GM12872 (cell line): Measurements from ENCODE around the gene CTNNAL1.

Experiments used
- TF ChIP-seq, protein P1 (sequence below): IDR thresholded peaks from 3 replicates; pipeline ENCODE4 v1.5.1; 2011; ENCODE audit warnings: low read depth, mild to moderate bottlenecking, low read length, moderate library complexity; ENCODE audit not compliant: insufficient read depth

Gene CTNNAL1

DNA sequence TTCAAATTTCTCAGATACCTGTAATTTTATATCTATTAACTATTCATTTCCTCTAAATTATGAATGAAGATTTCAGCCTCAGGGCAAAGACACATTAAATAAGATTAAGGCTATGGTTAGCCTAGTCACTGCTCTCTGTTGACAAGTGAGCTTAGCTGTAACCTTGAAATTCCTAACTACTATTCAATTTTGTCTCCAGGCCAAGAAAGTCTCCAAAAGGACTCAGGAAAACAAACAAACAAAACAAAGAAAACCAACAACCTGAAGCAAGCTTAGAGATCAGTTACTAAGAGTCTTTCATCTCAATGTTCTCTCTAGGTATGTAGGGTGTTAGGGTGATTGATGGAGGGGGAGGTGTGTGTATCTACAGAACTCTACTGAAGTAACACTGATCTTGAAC lies 9.6 kb upstream of the CTNNAL1 start:
- TF ChIP-seq, protein P1, sequence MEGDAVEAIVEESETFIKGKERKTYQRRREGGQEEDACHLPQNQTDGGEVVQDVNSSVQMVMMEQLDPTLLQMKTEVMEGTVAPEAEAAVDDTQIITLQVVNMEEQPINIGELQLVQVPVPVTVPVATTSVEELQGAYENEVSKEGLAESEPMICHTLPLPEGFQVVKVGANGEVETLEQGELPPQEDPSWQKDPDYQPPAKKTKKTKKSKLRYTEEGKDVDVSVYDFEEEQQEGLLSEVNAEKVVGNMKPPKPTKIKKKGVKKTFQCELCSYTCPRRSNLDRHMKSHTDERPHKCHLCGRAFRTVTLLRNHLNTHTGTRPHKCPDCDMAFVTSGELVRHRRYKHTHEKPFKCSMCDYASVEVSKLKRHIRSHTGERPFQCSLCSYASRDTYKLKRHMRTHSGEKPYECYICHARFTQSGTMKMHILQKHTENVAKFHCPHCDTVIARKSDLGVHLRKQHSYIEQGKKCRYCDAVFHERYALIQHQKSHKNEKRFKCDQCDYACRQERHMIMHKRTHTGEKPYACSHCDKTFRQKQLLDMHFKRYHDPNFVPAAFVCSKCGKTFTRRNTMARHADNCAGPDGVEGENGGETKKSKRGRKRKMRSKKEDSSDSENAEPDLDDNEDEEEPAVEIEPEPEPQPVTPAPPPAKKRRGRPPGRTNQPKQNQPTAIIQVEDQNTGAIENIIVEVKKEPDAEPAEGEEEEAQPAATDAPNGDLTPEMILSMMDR, result no peak

GRCh38 chr9:109020581-109021511 lies 7.5 kb upstream of the CTNNAL1 start:
- TF ChIP-seq, protein P1, result no peak

DNA sequence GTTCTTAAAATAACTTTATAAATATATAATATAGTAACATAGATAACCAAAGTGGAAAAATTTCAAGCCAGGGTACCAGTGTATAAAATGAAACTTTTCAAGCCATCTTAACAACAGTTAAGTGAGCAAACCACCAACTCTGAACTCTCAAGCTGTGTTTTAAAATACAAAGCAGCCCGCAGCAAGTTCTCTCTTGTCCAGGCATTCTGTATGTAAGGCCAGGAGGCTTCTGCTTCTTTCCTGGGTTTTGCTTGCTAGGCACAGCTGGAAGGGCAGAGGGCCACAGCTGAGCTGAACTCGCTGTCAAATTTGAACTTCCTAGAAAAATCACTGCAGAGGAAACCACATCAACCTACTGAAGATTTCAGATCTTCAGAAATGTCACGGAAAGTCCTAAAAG lies 6.8 kb upstream of the CTNNAL1 start:
- TF ChIP-seq, protein P1, result no peak

DNA sequence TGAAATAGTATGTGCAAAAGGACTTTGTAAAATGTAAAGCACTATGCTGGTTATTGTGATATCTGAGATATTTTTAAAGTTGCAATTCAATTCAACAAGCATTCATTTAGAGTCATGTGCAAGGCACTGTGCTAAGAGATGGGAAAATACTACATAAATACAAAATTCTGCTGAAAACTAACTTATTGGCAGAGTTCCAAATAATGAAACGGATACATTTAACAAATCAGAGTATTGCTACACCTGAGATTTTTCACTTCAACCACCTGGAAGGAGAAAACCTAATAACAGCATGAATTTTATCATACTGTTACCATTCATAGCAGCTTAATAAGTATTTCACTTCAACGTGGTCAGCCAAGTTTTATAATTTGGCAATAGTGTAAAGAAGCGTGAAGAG lies 6.1 kb upstream of the CTNNAL1 start:
- TF ChIP-seq, protein P1, result no peak

GRCh38 chr9:109017493-109017892 lies 4.2 kb upstream of the CTNNAL1 start:
- TF ChIP-seq, protein P1, result no peak

DNA sequence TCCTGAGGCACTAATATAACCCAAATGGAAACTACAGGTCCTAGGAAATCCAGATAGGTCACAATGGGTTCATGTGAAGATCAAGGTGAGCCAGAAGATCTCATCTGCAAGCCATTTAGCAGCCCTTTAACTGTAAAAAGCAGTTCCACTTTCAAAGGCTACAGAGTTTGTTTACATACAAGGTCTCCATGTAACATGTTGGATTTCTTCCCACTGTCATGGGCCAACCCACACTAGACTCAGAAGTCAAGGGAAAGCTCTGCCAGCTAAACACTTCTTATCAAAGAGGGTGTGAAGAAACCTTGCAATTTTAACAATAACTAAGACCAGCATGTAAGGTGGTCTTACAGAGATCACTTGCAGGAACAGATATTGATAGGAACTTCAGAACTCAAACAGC lies 3.8 kb upstream of the CTNNAL1 start:
- TF ChIP-seq, protein P1, result no peak

GRCh38 chr9:109016132-109016531 lies 2.8 kb upstream of the CTNNAL1 start:
- TF ChIP-seq, protein P1, result no peak
